GM23338 (cell line): ENCODE results near the gene R3HDM4. TPM values are rescaled to one million over a fixed set of nuclear protein-coding genes. Genes with fewer than 3 reads are reported as not detected.

Experiments
- ATAC-seq: fragments of 200-7000 bp; cut with Tn5 transposase; 3 replicates; pipeline ENCODE4 v1.9.1; 2020
- DNase-seq: peaks from one replicate; pipeline ENCODE4 v3.0.0-alpha.2; 2015; ENCODE audit warnings: low spot score
- H2AFZ ChIP-seq: fragments of 200-600 bp; sonication (generic); 2 replicates; pipeline ENCODE4 v1.8.0; 2016; ENCODE audit warnings: antibody characterized with exemption, mild to moderate bottlenecking, moderate library complexity
- H3F3A ChIP-seq: fragments of 200-600 bp; sonication (generic); replicated peaks from 2 replicates; pipeline ENCODE4 v1.8.0; 2017; ENCODE audit warnings: antibody characterized with exemption, mixed run types, low read depth
- H3K27ac ChIP-seq: fragments of 200-600 bp; sonication (generic); 2 replicates; pipeline ENCODE4 v1.6.1; 2016; ENCODE audit warnings: low read depth
- H3K27me3 ChIP-seq: fragments of 200-600 bp; sonication (generic); 2 replicates; pipeline ENCODE4 v1.8.0; 2016; ENCODE audit warnings: mild to moderate bottlenecking, mixed run types, moderate library complexity; ENCODE audit not compliant: insufficient read depth
- H3K36me3 ChIP-seq: fragments of 200-600 bp; sonication (generic); 2 replicates; pipeline ENCODE4 v1.8.0; 2016; ENCODE audit warnings: mild to moderate bottlenecking; ENCODE audit not compliant: insufficient read depth
- H3K4me1 ChIP-seq: fragments of 200-600 bp; sonication (generic); 2 replicates; pipeline ENCODE4 v1.8.0; 2016; ENCODE audit warnings: mild to moderate bottlenecking, moderate library complexity; ENCODE audit not compliant: insufficient read depth
- H3K4me2 ChIP-seq: fragments of 200-600 bp; sonication (generic); 2 replicates; pipeline ENCODE4 v1.7.1; 2017; ENCODE audit warnings: mixed run types
- H3K4me3 ChIP-seq: fragments of 200-600 bp; sonication (generic); 2 replicates; pipeline ENCODE4 v1.6.1; 2016; ENCODE audit warnings: mixed run types
- H3K79me2 ChIP-seq: fragments of 200-600 bp; sonication (generic); replicated peaks from 2 replicates; pipeline ENCODE4 v1.8.0; 2017; ENCODE audit warnings: mild to moderate bottlenecking; ENCODE audit not compliant: insufficient read depth
- H3K9me2 ChIP-seq: fragments of 200-600 bp; sonication (generic); 2 replicates; pipeline ENCODE4 v1.8.0; 2017; ENCODE audit not compliant: insufficient read depth
- H4K20me1 ChIP-seq: fragments of 200-600 bp; sonication (generic); replicated peaks from 2 replicates; pipeline ENCODE4 v1.8.0; 2017; ENCODE audit warnings: mild to moderate bottlenecking; ENCODE audit not compliant: insufficient read depth
- H3K27ac Mint-ChIP-seq: 2 replicates; pipeline ENCODE4 v1.8.0; 2020; ENCODE audit warnings: inconsistent platforms, mild to moderate bottlenecking, moderate library complexity, mixed read lengths
- H3K27me3 Mint-ChIP-seq: 3 replicates; pipeline ENCODE4 v1.8.0; 2022; ENCODE audit warnings: low read depth, mild to moderate bottlenecking, moderate library complexity, mixed read lengths, inconsistent platforms; ENCODE audit not compliant: insufficient read depth, poor library complexity
- H3K36me3 Mint-ChIP-seq: 3 replicates; pipeline ENCODE4 v1.8.0; 2021; ENCODE audit warnings: low read depth, mild to moderate bottlenecking, inconsistent platforms, moderate library complexity, mixed read lengths
- H3K4me1 Mint-ChIP-seq: 3 replicates; pipeline ENCODE4 v1.8.0; 2020; ENCODE audit warnings: mild to moderate bottlenecking, inconsistent platforms, mixed read lengths
- H3K4me3 Mint-ChIP-seq: 3 replicates; pipeline ENCODE4 v1.8.0; 2021; ENCODE audit warnings: moderate library complexity, mild to moderate bottlenecking, inconsistent platforms, mixed read lengths
- H3K9me3 Mint-ChIP-seq: 3 replicates; pipeline ENCODE4 v1.8.0; 2020; ENCODE audit warnings: moderate library complexity, mild to moderate bottlenecking, inconsistent platforms, mixed read lengths
- JUNB ChIP-seq: IDR thresholded peaks from one replicate; pipeline ENCODE4 v1.6.1; 2016; ENCODE audit warnings: antibody characterized with exemption; ENCODE audit not compliant: unreplicated experiment
- NANOG ChIP-seq: IDR thresholded peaks from 2 replicates; pipeline ENCODE4 v1.6.1; 2016; ENCODE audit warnings: antibody characterized with exemption, borderline replicate concordance
- POLR2AphosphoS5 ChIP-seq: IDR thresholded peaks from 2 replicates; pipeline ENCODE4 v1.6.1; 2016; ENCODE audit warnings: antibody characterized with exemption, low read depth
- STAT1 ChIP-seq: IDR thresholded peaks from one replicate; pipeline ENCODE4 v1.6.1; 2016; ENCODE audit warnings: antibody characterized with exemption; ENCODE audit not compliant: unreplicated experiment
- ZNF114 ChIP-seq: fragments of 250-450 bp; sonication (Bioruptor Pico); IDR thresholded peaks from 2 replicates; pipeline ENCODE4 v1.5.0; 2020; ENCODE audit warnings: mild to moderate bottlenecking, moderate library complexity
- ZNF331 ChIP-seq: fragments of 250-450 bp; sonication (Bioruptor Pico); IDR thresholded peaks from 2 replicates; pipeline ENCODE4 v1.5.0; 2020; ENCODE audit warnings: low read depth, mild to moderate bottlenecking, moderate library complexity
- polyA plus RNA-seq: library from polyadenylated mRNA; unstranded; fragments of >200 nt; fragmentation: Nextera tagmentation; extraction: Ambion mirVana; gene quantifications from 2 replicates; pipeline ENCODE4 v1.2.1, GENCODE V29; 2016
- total RNA-seq: library from RNA; depleted of rRNA; stranded (reverse); fragments of >200 nt; shearing (Covaris generic); gene quantifications from 2 replicates; pipeline ENCODE4 v1.2.3, GENCODE V29; 2014
- TF ChIP-seq, protein P1 (sequence below), 2 experiments: fragments of 200-600 bp in 1 of 2; sonication (generic) in 1 of 2; conservative IDR thresholded peaks; 2 replicates each; pipeline versions ENCODE4 v1.5.1 to v1.6.1; 2016 to 2017; ENCODE audit warnings: antibody characterized with exemption in 2 of 2, low read depth in 2 of 2, mild to moderate bottlenecking in 2 of 2, moderate library complexity in 1 of 2
- TF ChIP-seq, protein P2 (sequence below): fragments of 250-450 bp; sonication (Bioruptor Pico); IDR thresholded peaks from 2 replicates; pipeline ENCODE4 v1.5.0; 2020; ENCODE audit warnings: mild to moderate bottlenecking, moderate library complexity
- TF ChIP-seq, protein P3 (sequence below): IDR thresholded peaks from one replicate; pipeline ENCODE4 v1.6.1; 2018; ENCODE audit warnings: antibody characterized with exemption; ENCODE audit not compliant: unreplicated experiment

Gene R3HDM4
- total and polyA plus RNA-seq, 2 experiments from 2014 or later: 76.5 to 87.1 TPM

GRCh38 chr19:853014-853585, 59.9 kb downstream of the R3HDM4 start:
- H3K4me3 Mint-ChIP-seq: no peak overlapping the region
- no peaks in the 10 kb centered on the region for H3K36me3 ChIP-seq
- peaks cover 10% of the 10 kb centered on the region; the same call in 1 of the 2 replicates for H3F3A ChIP-seq
- H2AFZ ChIP-seq: no peak overlapping the region
- no peaks in the 10 kb centered on the region for H3K79me2 ChIP-seq
- no peak for TF ChIP-seq JUNB
- TF ChIP-seq, protein P1, sequence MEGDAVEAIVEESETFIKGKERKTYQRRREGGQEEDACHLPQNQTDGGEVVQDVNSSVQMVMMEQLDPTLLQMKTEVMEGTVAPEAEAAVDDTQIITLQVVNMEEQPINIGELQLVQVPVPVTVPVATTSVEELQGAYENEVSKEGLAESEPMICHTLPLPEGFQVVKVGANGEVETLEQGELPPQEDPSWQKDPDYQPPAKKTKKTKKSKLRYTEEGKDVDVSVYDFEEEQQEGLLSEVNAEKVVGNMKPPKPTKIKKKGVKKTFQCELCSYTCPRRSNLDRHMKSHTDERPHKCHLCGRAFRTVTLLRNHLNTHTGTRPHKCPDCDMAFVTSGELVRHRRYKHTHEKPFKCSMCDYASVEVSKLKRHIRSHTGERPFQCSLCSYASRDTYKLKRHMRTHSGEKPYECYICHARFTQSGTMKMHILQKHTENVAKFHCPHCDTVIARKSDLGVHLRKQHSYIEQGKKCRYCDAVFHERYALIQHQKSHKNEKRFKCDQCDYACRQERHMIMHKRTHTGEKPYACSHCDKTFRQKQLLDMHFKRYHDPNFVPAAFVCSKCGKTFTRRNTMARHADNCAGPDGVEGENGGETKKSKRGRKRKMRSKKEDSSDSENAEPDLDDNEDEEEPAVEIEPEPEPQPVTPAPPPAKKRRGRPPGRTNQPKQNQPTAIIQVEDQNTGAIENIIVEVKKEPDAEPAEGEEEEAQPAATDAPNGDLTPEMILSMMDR (conservative IDR thresholded peaks at IDR 0.05; ENCODE audit: low read depth in 2 of 2): no peak
- TF ChIP-seq NANOG: no peak
- TF ChIP-seq ZNF331 (CRISPR knock-in tag): no peak
- TF ChIP-seq ZNF114 (CRISPR knock-in tag): no peak
- TF ChIP-seq, protein P2, sequence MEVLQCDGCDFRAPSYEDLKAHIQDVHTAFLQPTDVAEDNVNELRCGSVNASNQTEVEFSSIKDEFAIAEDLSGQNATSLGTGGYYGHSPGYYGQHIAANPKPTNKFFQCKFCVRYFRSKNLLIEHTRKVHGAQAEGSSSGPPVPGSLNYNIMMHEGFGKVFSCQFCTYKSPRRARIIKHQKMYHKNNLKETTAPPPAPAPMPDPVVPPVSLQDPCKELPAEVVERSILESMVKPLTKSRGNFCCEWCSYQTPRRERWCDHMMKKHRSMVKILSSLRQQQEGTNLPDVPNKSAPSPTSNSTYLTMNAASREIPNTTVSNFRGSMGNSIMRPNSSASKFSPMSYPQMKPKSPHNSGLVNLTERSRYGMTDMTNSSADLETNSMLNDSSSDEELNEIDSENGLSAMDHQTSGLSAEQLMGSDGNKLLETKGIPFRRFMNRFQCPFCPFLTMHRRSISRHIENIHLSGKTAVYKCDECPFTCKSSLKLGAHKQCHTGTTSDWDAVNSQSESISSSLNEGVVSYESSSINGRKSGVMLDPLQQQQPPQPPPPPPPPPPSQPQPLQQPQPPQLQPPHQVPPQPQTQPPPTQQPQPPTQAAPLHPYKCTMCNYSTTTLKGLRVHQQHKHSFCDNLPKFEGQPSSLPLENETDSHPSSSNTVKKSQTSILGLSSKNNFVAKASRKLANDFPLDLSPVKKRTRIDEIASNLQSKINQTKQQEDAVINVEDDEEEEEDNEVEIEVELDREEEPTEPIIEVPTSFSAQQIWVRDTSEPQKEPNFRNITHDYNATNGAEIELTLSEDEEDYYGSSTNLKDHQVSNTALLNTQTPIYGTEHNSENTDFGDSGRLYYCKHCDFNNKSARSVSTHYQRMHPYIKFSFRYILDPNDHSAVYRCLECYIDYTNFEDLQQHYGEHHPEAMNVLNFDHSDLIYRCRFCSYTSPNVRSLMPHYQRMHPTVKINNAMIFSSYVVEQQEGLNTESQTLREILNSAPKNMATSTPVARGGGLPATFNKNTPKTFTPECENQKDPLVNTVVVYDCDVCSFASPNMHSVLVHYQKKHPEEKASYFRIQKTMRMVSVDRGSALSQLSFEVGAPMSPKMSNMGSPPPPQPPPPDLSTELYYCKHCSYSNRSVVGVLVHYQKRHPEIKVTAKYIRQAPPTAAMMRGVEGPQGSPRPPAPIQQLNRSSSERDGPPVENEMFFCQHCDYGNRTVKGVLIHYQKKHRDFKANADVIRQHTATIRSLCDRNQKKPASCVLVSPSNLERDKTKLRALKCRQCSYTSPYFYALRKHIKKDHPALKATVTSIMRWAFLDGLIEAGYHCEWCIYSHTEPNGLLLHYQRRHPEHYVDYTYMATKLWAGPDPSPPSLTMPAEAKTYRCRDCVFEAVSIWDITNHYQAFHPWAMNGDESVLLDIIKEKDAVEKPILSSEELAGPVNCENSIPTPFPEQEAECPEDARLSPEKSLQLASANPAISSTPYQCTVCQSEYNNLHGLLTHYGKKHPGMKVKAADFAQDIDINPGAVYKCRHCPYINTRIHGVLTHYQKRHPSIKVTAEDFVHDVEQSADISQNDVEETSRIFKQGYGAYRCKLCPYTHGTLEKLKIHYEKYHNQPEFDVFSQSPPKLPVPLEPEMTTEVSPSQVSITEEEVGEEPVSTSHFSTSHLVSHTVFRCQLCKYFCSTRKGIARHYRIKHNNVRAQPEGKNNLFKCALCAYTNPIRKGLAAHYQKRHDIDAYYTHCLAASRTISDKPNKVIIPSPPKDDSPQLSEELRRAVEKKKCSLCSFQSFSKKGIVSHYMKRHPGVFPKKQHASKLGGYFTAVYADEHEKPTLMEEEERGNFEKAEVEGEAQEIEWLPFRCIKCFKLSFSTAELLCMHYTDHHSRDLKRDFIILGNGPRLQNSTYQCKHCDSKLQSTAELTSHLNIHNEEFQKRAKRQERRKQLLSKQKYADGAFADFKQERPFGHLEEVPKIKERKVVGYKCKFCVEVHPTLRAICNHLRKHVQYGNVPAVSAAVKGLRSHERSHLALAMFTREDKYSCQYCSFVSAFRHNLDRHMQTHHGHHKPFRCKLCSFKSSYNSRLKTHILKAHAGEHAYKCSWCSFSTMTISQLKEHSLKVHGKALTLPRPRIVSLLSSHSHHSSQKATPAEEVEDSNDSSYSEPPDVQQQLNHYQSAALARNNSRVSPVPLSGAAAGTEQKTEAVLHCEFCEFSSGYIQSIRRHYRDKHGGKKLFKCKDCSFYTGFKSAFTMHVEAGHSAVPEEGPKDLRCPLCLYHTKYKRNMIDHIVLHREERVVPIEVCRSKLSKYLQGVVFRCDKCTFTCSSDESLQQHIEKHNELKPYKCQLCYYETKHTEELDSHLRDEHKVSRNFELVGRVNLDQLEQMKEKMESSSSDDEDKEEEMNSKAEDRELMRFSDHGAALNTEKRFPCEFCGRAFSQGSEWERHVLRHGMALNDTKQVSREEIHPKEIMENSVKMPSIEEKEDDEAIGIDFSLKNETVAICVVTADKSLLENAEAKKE: no peak
- TF ChIP-seq, protein P3, sequence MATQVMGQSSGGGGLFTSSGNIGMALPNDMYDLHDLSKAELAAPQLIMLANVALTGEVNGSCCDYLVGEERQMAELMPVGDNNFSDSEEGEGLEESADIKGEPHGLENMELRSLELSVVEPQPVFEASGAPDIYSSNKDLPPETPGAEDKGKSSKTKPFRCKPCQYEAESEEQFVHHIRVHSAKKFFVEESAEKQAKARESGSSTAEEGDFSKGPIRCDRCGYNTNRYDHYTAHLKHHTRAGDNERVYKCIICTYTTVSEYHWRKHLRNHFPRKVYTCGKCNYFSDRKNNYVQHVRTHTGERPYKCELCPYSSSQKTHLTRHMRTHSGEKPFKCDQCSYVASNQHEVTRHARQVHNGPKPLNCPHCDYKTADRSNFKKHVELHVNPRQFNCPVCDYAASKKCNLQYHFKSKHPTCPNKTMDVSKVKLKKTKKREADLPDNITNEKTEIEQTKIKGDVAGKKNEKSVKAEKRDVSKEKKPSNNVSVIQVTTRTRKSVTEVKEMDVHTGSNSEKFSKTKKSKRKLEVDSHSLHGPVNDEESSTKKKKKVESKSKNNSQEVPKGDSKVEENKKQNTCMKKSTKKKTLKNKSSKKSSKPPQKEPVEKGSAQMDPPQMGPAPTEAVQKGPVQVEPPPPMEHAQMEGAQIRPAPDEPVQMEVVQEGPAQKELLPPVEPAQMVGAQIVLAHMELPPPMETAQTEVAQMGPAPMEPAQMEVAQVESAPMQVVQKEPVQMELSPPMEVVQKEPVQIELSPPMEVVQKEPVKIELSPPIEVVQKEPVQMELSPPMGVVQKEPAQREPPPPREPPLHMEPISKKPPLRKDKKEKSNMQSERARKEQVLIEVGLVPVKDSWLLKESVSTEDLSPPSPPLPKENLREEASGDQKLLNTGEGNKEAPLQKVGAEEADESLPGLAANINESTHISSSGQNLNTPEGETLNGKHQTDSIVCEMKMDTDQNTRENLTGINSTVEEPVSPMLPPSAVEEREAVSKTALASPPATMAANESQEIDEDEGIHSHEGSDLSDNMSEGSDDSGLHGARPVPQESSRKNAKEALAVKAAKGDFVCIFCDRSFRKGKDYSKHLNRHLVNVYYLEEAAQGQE: no peak
- no peak for TF ChIP-seq STAT1
- no peak for TF ChIP-seq POLR2AphosphoS5
- no peaks in the 10 kb centered on the region for H3K4me1 Mint-ChIP-seq
- H3K27ac ChIP-seq: no peak overlapping the region
- H3K4me2 ChIP-seq: no peak overlapping the region
- H3K36me3 Mint-ChIP-seq: no peaks in the 10 kb centered on the region
- ATAC-seq (no peak), DNase-seq (no peak)
- no peaks in the 10 kb centered on the region for H3K4me1 ChIP-seq
- H3K27ac Mint-ChIP-seq: no peak overlapping the region
- no peaks in the 10 kb centered on the region; the same call in 1 of the 2 replicates for H4K20me1 ChIP-seq
- no peaks in the 10 kb centered on the region for H3K9me3 Mint-ChIP-seq
- H3K27me3 Mint-ChIP-seq: peaks cover 6% of the 10 kb centered on the region
- no peaks in the 10 kb centered on the region for H3K27me3 ChIP-seq
- no peaks in the 10 kb centered on the region for H3K9me2 ChIP-seq
- no peak overlapping the region for H3K4me3 ChIP-seq
